Measurements from ENCODE around the gene LDHAL6B.
A peak's percentile ranks its signal among the peaks of the same experiment; 100 is the strongest.

The LDHAL6B gene

GRCh38 chr15:59170295-59171066 lies 36.2 kb upstream of the LDHAL6B start:
- TF ChIP-seq JUND (IDR thresholded peaks at IDR 0.05; ENCODE audit: low read depth), result no peak
- DNase-seq (ENCODE audit: low read depth in 1 of 2, low spot score in 1 of 2), result peak; percentile 22 to 88
- in situ Hi-C loops (cut with HindIII; ENCODE audit: low pct_unique_long_range_greater_than_20kb, low sequenced_read_pairs), result no loop called here

DNA sequence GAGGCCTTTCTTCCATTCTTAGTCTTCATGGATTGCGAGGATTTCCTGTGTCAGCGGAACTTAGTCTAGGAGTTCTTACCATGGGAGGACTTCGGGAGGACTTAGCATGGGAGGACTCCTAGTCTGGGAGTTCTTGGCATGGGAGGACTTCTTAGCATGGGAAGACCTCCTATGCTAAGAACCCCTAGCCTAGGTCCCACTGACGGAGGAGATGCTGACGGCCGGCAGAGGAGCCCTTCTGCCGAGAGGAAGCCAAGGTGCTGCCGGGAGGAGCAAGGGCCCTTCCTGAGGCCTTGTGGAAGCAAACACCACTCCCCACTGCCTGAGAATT lies 35.6 kb upstream of the LDHAL6B start:
- no peak for TF ChIP-seq JUND (IDR thresholded peaks at IDR 0.05; ENCODE audit: low read depth)
- in situ Hi-C loops (cut with HindIII; ENCODE audit: low pct_unique_long_range_greater_than_20kb, low sequenced_read_pairs), result no loop called here
- DNase-seq (ENCODE audit: low read depth in 1 of 2, low spot score in 1 of 2), result no peak

GRCh38 chr15:59172289-59172901 lies 34.2 kb upstream of the LDHAL6B start:
- in situ Hi-C loops (cut with HindIII; ENCODE audit: low pct_unique_long_range_greater_than_20kb, low sequenced_read_pairs), result no loop called here
- TF ChIP-seq JUND (IDR thresholded peaks at IDR 0.05; ENCODE audit: low read depth), result no peak
- DNase-seq (ENCODE audit: low read depth in 1 of 2, low spot score in 1 of 2), result no peak

GRCh38 chr15:59173194-59173593 lies 33.4 kb upstream of the LDHAL6B start:
- in situ Hi-C loops (cut with HindIII; ENCODE audit: low pct_unique_long_range_greater_than_20kb, low sequenced_read_pairs), result no loop called here
- no peak for TF ChIP-seq JUND (IDR thresholded peaks at IDR 0.05; ENCODE audit: low read depth)
- DNase-seq (ENCODE audit: low read depth in 1 of 2, low spot score in 1 of 2), result no peak

GRCh38 chr15:59174151-59174834 lies 32.4 kb upstream of the LDHAL6B start:
- in situ Hi-C loops (cut with HindIII; ENCODE audit: low pct_unique_long_range_greater_than_20kb, low sequenced_read_pairs), result no loop called here
- DNase-seq (ENCODE audit: low read depth in 1 of 2, low spot score in 1 of 2), result no peak

GRCh38 chr15:59174835-59175831 lies 31.5 kb upstream of the LDHAL6B start:
- TF ChIP-seq JUND (IDR thresholded peaks at IDR 0.05; ENCODE audit: low read depth), result no peak
- DNase-seq (ENCODE audit: low read depth in 1 of 2, low spot score in 1 of 2), result peak; percentile 30 to 77
- in situ Hi-C loops (cut with HindIII; ENCODE audit: low pct_unique_long_range_greater_than_20kb, low sequenced_read_pairs), result no loop called here

More at GRCh38 chr15:59174151-59174834, 32.4 kb upstream of the LDHAL6B start:
- TF ChIP-seq JUND (IDR thresholded peaks at IDR 0.05; ENCODE audit: low read depth), result no peak

DNA sequence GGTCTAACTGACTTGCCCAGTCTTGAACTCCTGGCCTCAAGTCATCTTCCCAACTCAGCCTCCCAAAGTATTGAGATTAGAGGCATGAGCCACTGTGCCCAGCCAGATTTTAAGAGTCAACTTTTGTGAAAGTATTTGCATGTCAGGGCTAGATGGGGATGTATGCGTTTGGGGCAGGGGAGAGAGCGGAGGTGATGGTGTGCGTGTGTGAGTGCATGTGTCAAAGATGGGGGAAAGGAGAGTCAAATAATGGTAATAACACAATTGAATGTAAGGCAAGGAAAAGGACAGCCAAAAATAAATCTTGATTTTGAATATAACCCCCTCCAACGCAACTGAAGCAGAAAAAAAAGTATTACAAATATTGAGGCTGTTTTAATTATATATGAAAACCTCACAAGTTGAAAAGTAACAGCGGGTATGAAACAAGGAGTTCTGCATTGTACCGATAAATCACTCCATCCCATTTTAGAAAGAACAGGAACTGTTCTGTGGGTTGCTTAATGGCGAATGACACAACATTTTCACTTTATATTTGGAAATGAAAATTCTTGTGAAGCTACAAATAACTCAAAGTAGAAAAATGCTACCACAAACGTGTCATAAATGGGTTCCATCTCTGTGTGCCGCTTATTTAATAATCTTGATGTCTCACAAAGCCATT lies 29.9 kb upstream of the LDHAL6B start:
- in situ Hi-C loops (cut with HindIII; ENCODE audit: low pct_unique_long_range_greater_than_20kb, low sequenced_read_pairs), result no loop called here
- no peak for DNase-seq (ENCODE audit: low read depth in 1 of 2, low spot score in 1 of 2)
- no peak for TF ChIP-seq JUND (IDR thresholded peaks at IDR 0.05; ENCODE audit: low read depth)

DNA sequence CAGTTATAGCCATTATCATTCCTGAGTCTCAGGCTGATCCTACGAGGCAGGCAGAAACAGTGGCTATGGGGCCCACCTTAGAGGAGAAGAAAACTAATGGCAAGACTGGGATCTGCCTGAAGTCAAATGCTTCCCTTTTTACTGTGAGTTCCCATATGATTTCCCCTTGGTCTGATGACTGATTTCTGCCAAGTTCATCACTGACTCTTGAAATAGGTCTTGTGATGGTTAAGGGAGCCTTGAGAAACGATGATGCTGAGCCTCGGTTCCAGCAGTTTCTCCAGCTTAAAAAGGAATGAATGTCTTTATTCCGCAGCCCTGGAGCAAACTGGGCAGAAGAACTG lies 29.4 kb upstream of the LDHAL6B start:
- DNase-seq (ENCODE audit: low read depth in 1 of 2, low spot score in 1 of 2), result no peak
- no peak for TF ChIP-seq JUND (IDR thresholded peaks at IDR 0.05; ENCODE audit: low read depth)
- in situ Hi-C loops (cut with HindIII; ENCODE audit: low pct_unique_long_range_greater_than_20kb, low sequenced_read_pairs), result no loop called here

- in situ Hi-C loops (cut with HindIII; ENCODE audit: low pct_unique_long_range_greater_than_20kb, low sequenced_read_pairs), result no loop called here
- DNase-seq (ENCODE audit: low read depth in 1 of 2, low spot score in 1 of 2), result no peak
- no peak for TF ChIP-seq JUND (IDR thresholded peaks at IDR 0.05; ENCODE audit: low read depth)
Observed at GRCh38 chr15:59178151-59178695, 28.4 kb upstream of the LDHAL6B start.

DNA sequence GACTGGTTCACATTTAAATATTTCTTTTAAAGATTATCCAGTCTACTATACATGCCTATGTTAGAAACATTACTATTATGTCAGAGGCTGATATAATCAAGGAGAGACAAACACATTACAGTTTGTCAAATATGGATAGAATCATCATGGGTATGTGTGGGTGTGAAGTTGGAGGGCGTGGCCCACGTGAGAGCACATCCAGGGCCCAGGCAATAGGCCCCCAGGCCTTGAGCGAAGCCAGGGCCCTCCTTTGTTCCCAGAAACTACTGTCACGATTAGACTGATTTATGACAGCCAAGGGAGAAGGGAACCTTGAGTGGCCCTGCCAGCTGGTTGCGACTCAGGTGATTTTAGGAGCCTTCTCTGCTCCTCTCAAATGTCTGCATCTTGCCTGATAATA lies 26.9 kb upstream of the LDHAL6B start:
- no peak for DNase-seq (ENCODE audit: low read depth in 1 of 2, low spot score in 1 of 2)
- TF ChIP-seq JUND (IDR thresholded peaks at IDR 0.05; ENCODE audit: low read depth), result no peak
- in situ Hi-C loops (cut with HindIII; ENCODE audit: low pct_unique_long_range_greater_than_20kb, low sequenced_read_pairs), result no loop called here

DNA sequence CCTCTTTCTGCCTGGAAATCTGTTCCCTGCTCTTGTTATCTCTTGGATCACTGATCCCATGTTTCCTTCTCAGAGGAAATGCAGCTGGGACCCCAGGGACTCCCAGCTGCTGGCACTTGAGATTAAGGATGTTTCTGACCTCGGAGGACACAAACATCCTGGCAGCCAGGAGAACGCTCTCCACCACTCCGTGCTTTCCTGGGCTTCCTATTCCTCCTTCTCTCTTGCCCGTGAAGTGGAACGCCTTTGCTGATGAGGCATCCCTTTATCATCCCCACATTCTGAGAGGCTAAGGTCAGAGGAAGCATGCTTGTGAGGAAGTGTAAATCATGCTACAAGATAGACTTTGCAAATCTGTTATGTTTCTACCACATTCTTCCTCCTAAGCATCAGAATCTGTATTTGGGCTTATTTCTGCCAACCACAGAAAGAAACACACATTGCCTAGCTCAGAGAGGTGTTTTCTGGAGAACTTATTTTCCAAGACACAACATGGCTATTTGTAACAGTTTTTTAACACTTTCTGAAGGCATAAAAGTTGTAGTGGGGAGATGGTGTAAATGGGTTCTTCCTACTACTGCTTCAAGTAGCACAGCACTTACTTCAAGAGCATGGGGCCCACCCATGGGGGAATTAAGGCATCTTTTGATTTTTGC lies 25.6 kb upstream of the LDHAL6B start:
- in situ Hi-C loops (cut with HindIII; ENCODE audit: low pct_unique_long_range_greater_than_20kb, low sequenced_read_pairs), result no loop called here
- DNase-seq (ENCODE audit: low read depth in 1 of 2, low spot score in 1 of 2), result no peak
- TF ChIP-seq JUND (IDR thresholded peaks at IDR 0.05; ENCODE audit: low read depth), result no peak
